Middle frontal gyrus (tissue), 1 donor: ENCODE results near the gene PLA2G15.

Experiments
- DNase-seq: peaks from one replicate; pipeline ENCODE4 v3.0.0-alpha.2; 2015; ENCODE audit warnings: low spot score; ENCODE audit errors: extremely low spot score

The PLA2G15 gene

DNA sequence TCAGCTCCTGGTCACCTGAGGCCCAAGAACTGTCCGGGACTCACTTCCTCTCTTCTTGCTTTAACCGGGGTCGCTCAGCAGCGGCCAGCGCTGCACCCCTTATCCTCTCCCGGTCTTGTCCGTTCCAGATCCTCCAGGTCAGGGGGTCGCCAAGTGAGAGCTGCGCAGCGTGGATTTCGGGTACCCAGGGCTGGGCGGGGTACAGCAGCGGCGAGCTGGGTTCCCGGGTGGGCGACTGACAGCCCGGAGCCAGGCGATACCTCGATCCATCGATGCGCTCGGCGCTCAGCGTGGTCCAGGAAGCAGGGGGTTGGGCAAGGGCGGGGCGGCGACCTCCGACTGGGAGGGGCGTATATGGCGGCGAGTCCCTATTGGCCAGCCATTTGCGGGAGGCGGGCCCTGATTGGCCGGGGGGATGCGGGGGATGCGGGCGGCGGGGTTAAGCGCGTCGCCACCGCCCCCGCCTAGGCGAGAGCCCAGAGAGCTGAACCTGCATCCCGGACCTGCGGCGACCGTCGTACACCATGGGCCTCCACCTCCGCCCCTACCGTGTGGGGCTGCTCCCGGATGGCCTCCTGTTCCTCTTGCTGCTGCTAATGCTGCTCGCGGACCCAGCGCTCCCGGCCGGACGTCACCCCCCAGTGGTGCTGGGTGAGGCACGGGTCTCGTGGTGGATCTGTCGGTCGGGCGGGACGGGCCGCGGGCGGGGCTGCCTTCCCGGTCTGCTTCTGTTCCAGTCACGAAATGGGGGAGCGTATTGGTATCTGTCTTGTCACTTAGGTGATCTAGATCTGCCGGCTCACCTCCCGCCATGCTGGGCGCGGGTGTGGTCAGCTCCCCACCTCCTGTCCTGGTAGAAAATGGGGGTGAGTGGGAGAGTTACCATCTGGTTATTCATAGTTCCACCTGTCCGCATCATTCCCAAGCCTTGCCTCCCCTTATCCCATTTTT lies at the start of gene PLA2G15:
Gene PLA2G15, plus strand, starts transcription at position 471 of the 951 bp plus-strand sequence. Its CDS starts 54 bp downstream, at position 525.
- DNase-seq, result peak; percentile 82

- no peak for DNase-seq
Observed at GRCh38 chr16:68197250-68197649, 47.9 kb upstream of the PLA2G15 start.

- no peak for DNase-seq
Observed at GRCh38 chr16:68200088-68200783, 44.9 kb upstream of the PLA2G15 start.

DNA sequence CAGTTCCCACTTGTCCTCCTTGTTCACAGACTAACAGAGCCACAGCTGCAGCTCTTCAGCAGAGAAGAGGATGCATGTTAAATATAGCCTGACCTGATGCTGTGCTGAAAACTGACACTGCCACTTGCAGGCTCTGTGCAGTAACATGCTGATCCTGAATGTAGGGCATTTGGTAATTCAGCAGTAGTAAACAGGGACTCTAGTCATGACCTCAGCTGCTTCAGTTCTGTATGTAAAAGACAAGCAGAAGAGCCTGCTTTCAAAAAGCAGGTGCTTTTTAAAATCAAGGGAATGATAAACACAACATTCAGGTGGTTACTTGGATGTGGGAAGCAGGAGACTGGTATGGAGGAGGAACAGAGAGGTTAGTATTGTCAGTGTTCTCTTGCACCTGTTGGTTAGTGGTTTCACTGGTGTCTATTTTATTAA lies 43.1 kb upstream of the PLA2G15 start:
- DNase-seq, result peak; percentile 8

DNA sequence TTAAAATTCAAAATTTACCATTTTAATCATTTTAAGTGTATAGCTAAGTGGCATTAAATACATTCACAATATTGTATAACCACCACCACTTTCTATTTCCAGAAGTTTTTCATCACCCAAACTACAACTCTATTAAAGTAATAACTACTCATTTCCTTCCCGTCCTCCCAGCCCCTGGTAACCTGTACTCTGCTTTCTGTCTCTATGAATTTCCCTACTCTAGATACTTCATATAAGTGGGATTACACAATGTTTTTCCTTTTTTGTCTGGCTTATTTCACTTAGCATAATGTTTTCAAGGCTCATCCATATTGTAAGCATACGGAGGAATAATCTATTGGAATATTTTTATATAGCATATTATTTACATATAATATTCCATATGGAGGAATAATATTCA lies 38.9 kb upstream of the PLA2G15 start:
- no peak for DNase-seq

DNA sequence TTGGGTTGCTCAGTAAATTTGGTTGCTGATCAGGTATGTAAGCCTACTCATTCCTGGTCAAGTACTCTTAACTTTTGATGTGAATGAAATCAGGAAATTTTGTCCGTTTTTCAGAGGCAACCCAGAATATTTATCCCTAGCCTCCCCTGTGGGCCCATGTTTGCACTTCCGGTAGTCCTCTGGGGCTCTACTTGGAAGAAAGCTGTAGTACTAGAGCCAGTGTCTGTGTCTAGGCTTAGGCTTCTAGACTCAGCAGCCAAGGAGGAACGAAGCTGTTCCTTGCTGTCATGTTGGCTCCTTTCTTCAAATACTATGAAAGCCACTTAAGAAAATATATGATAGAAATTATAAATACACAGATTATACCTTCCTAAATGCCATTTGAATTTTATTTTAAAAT lies 30.4 kb upstream of the PLA2G15 start:
- DNase-seq, result no peak

DNA sequence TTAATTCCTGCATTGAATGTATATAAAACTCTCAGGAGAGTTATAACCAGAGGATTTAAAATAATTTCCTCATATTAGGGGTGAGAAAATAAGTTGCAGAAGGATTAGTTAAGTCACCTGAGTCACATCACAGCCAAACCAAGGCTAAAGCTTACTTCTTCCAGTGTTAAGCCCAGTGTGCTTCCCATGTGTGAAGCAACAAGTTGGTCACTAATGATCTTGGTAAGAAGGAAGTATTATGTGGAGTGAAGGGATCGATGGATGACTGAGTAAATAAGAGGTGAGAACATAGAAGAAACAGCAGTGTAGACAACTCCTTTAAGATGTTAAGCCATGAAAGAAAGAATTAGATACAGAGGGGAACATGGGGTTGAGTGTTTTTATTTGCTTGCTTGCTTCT lies 29.9 kb upstream of the PLA2G15 start:
- DNase-seq, result no peak

- no peak for DNase-seq
Observed at GRCh38 chr16:68216240-68216639, 28.9 kb upstream of the PLA2G15 start.

GRCh38 chr16:68217506-68217905 lies 27.7 kb upstream of the PLA2G15 start:
- DNase-seq, result no peak

DNA sequence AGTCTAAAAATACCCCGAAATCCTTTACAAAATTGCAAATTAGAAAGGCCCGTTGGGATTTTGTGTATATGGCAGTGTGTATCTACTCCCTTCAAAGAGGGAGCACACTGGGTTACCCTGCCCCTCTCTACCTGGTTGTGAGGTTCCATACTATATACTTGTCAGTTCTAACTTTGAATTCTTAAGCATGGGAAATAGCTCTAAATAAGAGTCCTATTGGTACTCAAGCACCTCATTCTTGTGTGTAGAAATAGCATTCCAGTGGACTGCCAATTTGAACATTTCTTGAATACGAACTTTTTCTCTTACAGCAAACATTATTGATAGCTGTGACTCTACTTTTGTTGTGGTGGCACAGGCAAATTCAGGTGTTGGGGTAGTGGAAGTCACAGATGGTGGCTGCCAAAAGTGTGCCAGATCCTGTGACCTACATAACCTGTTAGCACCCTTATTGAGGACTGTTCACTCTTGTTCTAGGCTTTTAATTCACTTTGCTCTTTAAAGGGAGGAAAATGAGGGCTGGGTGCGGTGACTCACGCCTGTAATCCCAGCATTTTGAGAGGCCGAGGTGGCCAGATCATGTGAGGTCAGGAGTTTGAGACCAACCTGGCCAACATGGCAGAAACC lies 25.3 kb upstream of the PLA2G15 start:
- DNase-seq, result no peak

GRCh38 chr16:68223072-68223471 lies 22.1 kb upstream of the PLA2G15 start:
- no peak for DNase-seq

- DNase-seq, result no peak
Observed at GRCh38 chr16:68226116-68226515, 19.1 kb upstream of the PLA2G15 start.

- no peak for DNase-seq
Observed at GRCh38 chr16:68227183-68227793, 17.9 kb upstream of the PLA2G15 start.

DNA sequence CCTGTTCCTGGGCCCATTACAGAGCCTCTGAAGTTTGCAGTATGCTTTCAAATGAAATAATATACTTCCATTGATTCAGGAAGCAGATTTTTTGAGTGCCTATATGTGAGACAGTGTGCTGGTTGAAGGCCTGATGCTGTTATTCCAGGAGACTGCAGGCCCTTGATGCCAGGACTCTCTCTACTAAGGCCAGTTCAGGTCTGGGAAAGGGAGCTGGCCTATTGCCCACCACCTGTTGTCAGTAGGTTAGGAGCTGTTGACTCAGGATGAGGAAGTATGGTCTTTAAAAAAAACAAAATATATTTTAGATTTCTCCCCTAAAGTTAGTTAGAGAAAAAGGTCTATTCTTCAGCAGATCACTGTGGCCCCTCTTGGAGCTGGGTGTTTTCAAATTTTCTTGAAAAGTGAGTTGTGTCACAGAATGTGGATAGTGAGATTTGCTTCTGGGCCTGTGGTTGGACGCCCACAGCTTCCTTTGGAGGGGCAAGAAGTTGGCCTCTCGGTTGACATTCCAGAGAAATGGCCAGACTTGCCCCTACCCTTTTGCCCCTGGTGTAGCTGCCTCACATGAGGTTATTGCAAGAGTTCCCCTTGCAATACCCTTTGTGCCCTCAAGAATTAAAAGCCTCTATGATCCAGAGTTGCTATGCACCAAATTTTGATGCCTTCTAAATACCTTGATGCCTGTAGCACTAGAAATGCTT lies 17.2 kb upstream of the PLA2G15 start:
- no peak for DNase-seq

GRCh38 chr16:68228652-68229051 lies 16.5 kb upstream of the PLA2G15 start:
- no peak for DNase-seq

- DNase-seq, result no peak
Observed at GRCh38 chr16:68229431-68230175, 15.6 kb upstream of the PLA2G15 start.

- no peak for DNase-seq
Observed at GRCh38 chr16:68230176-68230571, 15.0 kb upstream of the PLA2G15 start.

GRCh38 chr16:68230956-68231355 lies 14.2 kb upstream of the PLA2G15 start:
- DNase-seq, result no peak

DNA sequence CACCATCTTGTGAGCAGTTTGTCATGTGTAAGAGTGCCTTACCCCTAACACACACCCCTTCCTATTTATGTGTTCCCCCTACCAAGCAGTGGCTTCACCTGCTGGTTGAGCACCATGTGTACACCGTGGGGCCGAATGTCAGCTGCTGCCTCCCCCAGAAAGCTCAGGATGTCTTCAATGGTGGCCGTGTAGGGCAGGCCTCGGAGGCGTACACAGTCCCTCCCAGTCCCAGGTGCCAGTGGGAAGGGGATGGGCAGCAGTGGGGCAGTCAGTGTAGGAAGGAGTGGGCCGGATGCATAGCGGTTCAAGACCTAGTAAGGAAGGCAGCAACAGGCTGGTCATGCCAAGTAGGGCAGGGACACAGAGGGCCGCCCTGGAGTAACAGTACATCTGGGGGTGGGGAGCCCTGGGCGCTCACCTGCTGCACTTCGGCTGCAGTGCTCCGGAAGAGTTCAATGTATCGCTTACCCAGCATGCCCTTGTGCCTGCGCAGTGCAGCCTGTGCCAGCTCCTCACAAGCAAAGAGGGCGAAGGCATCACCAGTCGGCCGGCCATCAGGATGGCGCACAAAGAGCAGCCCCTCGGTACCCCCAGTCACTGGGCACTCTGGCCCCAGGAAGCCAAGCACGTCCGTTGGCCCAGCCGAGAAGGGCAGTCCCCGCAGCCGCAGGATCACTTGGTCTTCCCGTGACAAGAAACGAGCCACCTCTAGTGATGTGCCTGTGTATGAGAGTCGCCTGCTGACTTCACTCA lies 13.6 kb upstream of the PLA2G15 start:
- DNase-seq, result no peak
